HG02885 (cell line): ENCODE results near the gene ZNF516.
A peak's percentile ranks its signal among the peaks of the same experiment; 100 is the strongest.

Experiments
- ATAC-seq: cut with Tn5 transposase; IDR thresholded peaks from one replicate; pipeline ENCODE4 v1.9.1; 2021; ENCODE audit warnings: mild to moderate bottlenecking; ENCODE audit not compliant: unreplicated experiment, poor library complexity

The ZNF516 gene

DNA sequence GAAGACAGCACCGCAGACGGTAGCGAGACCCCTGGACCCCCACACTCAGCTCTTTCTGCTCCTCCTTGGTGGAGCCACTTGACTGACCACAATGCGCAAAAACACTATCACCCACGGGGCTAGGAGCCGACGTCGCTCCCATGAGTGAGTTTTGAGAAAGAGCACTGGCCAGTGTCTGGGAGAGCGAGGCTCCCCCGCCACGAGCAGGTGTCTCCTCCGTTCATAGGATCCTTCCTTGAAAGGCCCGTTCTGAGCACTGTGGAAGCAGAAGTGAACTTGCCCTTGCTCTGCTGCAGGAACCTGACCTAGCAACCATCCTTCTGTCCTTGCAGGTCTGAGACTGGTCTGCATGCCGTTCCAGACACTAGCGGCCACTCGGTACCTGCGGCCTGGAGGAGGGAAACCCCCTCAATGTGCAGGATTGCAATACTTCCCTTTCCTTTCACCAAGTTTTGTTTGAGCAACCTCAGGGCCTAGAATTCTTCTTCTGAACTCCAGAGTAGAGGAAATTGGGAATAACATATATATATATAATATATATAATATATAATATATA, 12.9 kb upstream of the ZNF516 start:
- no peak for ATAC-seq

DNA sequence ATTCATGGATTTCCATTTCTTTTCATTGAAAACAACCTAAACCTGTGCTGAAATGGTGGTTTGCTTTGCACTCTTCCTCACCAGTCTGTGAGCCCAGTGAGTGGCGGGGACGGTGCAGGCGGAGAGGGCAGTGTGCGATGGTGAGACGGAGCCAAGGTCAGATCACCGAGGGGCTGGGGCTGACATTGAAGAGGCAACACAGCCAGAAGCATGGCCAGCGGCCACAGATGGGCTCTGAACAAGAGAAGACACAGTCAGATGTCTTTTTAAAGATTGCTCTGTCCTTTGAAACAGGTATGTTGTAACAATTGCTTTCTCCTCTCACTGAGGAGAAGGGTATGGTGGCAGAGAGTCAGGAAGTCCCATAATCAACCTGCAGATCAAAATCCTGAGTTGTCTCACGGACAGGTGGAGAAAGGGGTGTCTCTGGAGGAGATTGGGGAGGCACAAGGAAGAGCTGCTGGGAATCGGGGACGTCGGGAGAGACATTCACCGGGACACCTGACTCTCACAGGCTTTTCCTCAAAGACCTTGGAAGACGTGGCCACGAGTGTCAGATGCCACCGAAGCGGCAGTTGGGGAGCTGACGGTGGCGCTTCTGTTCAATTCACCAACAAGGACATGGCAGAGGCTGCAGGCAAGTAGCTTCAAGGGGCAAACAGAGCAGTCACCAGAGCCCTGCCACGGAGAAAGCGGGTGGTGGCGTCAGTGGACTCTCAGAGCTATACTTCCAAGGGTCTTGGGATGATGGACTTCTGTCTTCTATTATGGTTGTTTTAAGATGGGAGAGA, 12.1 kb upstream of the ZNF516 start:
- no peak for ATAC-seq

DNA sequence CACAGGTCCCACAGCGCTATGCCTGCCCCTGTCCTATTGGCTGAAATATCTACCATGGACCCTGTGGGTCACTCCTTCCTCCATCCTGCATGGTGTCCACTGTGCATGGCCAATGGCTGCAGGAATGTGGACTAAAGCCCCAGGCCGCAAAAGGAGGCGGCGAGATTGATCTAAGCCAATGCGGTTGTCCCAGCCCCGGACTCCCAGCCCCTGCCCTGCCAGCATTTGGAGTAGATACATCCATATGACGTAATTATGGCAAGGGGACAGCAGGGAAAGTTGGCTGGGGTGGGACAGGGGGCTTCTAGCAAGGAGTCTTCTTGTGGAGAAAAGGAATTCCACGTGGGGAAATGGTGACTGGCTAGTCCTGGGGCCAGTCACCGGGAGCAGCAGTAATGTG, 11.4 kb upstream of the ZNF516 start:
- ATAC-seq: no peak

DNA sequence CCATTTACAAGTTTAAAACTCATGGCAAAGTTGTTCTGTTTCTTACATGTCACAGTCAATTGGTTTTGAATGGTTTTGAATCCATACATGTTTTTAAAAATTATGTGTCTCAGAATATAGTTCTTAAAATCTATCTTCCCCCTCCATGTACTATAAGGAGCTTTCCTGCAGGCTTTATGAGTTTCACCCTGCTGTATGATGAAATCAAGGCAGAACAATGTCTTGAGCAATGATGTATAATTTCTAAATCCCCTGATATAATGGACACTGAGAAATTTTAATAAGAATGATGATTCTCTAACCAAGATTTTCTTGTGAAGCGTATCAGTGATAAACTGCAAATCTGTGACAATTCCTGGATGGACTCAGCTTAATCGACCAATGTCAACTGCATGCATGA, 10.6 kb upstream of the ZNF516 start:
- no peak for ATAC-seq

DNA sequence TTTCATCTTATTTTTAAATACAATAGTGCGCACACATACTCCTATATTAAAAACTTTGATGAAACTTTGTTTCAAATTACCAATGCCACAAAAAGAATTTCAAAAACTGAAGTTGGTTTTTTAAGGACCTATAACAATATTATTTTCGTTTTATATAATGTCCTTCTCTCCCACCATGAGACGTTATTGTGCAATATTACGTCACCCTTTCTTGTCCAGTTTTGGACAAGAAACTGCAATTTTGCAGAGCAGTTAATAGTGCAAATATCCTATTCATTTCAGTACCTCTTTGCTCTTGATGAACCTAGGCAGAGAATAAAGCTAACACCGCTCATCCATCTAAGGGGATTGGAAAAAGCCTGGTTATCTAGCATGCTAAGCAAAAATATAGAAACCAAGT, 9.7 kb upstream of the ZNF516 start:
- no peak for ATAC-seq

DNA sequence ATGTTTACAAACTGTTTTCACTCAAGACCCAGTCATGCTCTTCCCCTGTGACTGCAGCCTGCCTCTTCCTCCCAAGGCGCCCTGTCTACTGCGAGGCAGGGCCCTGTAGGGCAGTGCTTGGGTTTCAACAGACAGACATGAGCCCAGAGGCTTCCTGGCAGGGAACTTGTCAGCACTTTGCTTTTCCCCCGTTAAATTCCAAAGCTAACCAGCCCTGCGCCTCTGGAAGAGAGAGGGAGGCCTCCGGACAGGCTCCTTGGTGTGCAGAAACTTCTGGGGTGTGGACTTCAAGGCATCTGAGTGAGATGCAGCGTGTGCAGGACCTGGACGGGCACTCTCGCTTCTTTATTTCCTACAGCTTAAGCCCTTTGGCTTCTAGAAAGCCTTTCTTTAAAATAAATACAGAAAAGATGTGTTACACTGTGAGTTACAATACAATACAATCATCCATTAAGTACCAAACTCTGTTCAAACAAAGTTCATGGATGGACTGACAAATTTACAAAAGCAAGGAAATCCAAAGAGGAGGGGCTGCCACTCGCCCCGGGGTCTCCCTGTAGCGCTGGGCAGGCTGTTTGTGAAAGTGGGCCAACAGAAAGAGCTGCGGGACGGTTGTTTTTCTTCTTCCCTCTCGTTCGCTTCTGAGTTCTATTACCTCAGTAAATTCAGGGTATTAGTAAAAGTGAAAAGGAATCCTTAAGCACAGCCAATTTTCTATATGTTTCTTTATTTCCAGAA, 8.8 kb upstream of the ZNF516 start:
- ATAC-seq: no peak

DNA sequence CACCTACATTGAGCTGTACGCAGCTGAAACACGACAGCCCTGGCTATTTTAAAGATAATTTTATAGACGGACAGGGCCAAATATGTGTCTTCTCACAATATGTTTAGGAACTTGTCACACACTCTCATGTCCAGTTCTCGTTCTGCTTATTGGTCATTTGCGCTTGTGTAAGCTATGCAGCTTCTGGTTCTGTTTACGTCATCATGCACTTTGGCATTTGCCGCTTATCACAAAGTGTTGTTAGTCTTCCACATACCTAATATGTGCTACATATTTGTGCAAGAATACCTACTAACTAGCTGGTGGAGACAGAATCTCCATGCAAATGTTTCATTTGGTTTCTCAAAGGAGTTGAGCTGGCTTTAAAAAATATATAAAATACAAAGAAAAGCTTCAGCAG, 7.5 kb upstream of the ZNF516 start:
- no peak for ATAC-seq

DNA sequence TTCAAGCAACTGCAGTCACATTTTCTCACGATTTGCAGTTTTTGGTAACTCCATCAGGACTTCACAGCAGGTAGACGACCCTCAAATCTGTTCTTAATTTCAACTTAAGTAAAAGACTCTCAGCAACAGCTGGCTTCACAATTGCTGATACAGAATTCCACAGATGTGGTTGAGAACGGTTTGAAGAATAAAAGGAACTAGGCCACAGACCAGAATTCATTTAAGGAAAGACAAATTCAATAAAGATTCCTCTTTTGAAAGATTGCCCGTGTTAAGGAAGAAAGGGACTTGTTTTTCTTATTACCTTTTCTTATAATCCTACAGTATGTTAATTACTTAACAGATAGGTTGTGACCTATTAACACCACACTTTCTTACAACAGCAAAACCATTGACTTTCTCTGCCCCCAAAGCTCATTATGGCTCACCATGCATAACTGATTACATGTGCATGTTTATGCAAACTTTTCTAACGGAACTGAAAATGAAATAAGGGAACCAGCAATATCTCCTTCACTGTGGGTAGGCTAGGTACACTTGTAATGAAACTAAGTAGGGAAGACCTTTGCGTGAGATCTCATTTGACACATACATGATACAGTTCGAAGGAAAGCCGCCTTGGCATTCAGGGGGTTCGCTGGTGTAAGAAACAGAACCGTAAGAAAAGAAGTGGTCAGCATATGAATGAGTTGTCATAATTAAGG, 4.7 kb upstream of the ZNF516 start:
- peak; percentile 91 for ATAC-seq

DNA sequence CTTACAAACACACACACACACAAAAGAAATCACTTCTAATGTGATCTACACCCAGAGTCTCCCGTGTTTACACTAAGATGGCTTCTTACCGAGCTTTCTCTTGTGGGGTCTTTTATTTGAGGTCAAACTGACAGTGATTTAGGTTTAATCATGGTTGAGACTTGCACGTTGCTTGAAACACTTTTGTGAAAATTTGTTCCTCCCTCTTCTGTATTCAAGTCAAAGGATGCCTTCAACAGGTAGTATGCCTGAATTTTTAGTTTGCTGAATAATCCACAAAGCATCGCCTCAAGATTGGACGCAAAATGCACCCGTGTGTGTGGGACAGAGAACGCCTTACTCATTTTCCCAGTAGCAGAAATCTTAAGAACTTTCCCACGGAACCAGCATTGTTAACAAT, 4.0 kb upstream of the ZNF516 start:
- no peak for ATAC-seq

DNA sequence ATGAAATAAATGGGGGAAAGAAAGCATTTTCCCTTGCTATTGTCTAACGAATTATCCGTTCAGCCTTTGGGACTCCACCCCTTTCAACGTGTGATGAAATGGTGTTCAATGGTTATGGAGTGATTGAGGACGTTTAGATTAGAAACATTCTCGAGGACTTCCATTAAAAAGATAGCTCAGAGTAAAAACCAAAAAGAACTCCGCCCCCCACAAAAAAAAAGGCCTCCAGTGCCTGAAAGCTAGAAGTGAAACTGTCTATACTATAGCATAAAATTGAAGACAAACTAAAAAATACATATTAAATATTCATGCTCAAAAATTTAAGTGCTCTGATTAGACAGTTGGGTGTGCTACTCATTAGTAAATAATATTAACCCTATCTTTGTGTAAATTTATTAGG, 3.0 kb upstream of the ZNF516 start:
- ATAC-seq: no peak

DNA sequence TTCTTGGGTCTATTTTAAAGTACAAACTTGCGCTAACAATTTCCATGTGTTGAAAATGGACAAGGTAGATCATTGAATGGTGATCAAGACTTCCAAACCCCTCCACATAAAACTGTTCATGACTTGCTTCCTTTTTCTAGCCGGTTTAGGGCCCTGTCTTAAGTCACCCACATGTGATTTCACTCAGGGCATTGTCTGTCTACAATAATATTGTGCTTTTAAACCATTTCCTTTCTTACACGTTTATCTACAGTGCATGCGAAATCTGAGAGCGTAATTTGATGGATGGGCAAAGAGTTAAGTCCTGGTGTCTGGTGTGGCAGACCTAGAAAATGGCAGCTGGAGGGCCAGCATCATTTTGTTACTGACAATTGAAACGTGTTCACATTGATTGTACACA, 2.0 kb upstream of the ZNF516 start:
- no peak for ATAC-seq

DNA sequence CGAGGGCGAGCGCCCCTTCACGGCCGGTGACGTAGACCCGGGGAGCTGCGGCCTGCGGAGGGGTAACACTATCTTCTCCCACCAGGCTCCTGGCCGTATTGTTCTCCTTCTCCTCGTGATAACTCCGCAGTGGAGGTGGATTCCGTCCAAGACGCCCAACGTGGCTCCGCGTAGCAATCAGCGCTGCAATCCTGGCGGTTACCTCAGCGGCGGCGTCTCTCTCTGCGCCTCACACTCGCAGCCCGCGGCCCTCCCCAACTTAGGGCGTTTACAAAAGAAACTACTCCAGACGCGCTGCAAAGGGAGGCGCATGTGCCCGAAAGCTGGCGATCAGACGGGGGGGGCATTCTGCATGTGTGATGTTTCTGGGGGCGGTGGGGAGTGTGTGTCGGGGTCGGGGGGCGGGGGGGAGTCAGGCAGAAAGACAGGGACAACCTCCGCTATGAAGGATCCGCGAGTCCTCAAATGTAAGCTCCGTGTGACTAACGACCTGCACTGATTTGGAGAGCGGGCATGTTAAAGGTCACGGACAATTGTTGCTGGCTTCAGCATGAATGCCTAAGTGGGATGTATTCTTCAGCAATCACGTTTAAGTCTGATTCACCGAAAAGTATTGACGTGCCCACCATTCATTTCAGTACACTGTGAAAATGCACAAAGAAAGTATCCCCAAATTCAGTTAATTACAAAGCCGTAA, 1.3 kb upstream of the ZNF516 start:
- no peak for ATAC-seq

DNA sequence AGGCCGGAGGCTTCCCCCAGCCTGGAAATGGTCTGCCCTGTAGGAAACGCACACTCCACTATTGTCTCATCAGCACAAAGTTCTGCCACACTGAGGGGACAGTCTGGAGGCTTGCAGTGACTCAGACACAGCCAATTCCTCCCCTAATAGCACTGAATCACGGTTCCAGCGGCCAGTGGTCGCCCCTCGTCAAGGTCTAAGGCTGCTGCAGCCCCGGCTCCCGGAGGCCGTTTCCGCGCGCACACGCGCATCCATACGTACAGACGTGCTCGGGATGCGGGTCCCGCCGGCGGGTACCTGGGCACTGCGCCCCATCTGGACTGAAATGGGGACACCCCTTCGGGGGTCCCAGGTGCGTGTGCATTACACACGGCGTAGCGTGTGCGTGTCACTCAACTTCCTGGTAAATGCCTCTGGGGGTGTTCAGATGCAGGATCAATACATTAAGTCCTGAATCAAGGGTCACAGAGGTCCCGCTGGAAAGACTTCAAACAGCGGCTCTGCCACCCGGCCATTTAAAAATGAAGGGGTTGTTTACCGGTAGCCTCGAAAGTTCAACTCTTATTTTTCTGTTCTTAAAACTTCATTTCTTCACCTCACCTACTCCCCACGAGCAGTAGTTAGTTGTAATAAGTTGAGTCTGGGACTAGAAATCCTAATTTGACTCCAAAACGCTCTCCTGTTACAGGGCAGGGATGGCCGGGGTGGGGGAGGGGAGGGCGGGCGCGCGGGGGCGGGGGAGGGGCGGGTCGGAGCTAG, 572 bp upstream of the ZNF516 start:
- ATAC-seq: peak; percentile 21

DNA sequence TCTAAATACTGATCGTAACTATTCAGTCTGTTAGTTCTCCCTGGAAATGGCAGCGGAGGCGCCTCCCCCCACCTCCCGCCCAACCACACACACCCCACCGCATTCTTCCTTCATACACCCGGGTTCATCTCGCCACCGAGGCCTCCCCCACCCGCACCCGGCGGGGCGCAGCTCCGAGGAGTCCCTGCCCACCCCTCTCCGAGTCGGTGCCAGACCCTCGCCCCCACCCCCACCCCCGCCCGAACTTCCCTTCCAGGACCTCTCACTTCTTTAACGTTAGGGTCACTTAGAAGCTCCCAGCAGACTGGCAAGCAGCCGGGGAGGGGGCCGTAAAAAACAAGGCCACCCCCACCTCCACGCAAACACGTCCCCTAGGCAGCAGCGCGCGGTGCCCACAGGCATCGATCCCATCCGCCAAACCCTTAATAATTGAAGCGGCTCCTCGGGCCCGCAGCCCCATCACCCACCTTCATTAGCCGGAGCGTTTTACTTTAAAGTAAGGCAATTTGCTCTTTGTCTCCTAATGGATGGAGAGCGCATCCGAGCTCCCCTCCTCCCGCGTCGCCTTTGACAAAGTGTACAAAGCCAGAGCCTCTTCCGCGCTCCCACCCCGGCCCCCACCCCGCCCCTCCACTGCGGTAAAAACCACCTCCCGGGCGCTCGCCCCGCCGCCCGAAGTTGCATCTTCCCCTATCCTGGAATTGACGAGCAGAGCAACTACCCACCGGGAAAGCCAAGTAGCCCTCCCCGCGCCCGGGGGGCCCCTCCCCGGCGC, 624 bp downstream of the ZNF516 start:
- ATAC-seq: no peak

DNA sequence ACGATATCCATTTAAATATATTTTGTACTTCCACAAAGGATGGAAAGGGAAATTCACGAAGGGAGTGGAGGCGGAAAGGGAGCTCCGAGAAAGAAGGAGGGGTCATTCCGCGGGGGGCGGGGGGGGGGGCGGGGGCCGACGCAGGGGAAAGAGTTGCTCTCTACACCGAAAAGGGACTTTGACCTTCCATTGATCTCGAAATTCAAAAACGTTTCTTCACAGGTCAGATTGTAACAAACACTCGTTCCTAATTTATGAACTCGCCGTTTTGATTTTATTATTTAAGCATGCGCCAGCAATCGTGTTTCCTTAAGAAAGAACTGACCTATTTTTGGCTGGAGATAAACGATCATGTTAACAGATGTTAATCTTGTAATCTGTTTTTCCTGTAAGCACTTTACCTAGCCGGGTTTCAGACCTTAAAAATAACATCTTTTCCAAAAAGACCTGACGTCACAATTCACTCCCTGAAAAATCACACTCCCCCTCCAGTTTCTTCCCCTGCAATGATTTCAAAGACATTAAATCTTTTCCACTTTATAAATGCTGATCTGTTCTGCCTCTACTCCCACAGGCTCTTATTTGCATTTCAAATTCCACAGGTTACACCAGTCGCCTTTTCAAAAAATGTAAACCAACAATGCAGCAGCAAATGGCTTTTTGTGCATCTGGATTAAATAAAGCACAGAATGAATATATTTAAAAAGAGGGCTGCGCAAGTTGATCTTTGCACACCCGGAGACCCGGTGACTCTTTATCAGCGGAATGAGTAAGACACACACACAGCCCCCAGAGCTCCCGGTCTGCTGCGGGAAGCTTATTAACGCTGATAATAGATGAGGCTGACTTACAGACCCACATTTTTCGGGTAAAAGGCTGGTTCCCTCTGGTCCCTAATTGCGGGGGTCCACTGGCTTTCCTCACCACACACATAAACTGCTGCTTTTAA, 1.6 kb downstream of the ZNF516 start:
- peak; percentile 12 for ATAC-seq

DNA sequence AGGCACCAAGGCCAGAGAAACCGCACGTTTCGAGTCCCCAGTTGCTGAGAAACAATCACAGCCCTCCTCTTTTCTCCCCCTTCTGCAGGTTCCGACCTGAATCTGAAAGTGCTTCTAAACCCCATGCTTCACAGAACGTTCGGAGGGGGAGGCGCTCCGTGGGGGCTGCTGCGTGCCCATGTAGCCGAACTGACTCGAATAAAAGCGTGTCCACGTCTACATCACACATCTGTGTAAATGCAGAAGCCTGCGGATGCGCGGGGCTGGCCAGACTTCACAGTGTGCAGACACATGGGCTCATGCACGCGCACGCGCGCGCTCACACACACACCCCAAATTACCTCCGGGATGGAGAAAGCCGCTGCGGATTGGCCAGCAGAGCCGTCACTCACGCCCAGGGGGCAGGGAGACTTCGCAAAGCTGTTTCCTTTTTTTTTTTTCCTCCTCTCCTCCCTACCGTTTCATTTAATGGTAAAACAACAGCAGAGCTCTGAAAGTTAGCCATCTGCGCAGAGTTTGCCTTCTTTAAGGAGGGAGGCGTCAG, 2.3 kb downstream of the ZNF516 start:
- ATAC-seq: peak; percentile 81

DNA sequence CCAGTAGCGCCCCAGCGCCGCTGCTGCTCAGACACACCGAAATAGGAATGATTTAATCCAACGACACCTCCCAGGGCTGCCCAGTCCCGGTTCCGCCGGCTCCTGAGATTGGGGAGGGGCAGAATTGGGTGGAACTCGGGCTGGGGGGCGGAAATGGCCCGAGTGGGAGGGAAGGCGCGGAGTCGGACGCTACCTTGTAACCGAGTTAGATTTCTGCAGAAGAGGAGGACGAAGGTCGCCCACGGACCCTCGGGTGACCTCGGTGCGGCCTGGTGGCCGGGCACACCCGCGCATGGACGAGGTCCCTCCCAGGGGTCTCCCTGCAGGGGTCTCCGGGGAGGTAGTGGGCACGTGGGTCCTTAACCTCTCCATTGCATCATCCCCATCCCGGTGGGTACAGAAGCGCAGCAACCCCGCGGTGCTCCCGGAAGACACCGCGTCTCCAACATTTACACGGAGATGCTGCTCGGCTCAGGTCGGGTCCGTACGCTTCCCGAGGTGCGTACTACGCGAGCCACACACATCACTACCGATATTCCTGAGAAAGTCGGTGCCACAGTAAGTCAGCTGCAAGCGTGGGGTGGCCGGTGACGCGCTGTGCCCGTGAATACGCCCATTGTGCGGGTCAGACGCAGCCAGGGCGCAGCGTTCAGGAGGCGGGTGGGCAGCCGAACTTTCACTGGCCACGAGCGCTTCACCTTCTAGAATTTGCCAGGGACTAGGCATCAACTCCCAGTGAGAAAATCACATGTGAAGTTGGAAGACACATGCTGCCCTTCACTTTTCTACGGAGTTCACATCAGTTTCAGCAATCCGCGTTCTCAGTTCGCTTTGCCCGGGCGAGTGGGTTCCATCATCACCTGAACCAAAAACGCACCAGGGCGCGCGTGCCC, 3.0 kb downstream of the ZNF516 start:
- peak; percentile 0 for ATAC-seq
